ENCODE data around the gene RAD51B. TPM values are rescaled to one million over a fixed set of nuclear protein-coding genes. Genes with fewer than 3 reads are reported as not detected.
A peak's percentile ranks its signal among the peaks of the same experiment; 100 is the strongest.

The RAD51B gene
- total RNA-seq, 4 donors from 2014 or later = 5.0 to 31.8 (median 20.6) TPM

DNA sequence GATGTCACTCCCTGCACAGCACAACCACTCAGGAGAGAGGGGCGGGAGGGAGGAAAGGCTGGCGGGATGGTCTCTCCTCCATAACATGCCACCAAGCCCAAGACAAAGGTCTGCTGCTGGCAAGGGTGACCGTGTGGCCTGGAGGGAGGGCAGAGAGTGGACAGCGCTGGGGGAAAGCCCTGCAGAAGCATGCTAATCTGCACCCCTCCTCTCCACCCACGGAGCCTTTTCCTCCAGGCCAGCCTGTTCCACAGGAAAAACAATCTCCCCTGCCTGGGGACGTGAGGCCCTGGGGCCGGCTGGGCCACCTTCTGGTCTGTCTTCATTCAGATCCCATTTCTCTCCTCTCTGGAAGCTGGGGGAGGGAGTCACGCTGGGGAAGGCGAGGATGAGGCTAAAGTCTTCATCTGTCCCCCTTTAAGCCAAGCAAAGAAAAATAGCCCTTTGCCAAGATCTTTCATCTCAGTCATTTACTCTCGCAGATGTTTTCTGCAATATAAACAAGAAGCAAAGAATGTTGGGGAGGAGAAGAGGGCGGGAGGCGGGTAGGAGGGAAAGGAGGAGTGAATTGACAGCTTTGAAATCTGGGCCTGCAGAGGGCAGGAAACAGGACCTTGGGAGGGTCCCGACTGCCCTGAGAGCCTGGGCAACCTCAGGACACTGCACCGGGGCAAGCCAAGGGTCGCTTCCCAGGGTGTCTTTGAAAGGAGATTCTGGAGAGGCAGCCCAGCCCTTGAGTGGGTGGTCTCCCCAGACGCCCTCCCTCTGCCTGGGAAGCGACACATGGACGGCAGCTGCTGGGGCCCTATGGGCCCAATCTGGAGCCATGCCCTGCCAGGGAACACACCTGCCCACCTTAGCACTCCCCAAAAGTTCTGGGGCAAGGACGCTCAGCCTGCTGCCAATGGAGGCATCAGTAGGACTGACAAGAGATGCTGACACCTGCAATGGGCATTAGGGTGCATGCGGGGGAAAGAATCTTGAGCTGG, 839.7 kb downstream of the RAD51B start:
- TF ChIP-seq POLR2A (IDR thresholded peaks at IDR 0.05) (no peak), POLR2AphosphoS5 (IDR thresholded peaks at IDR 0.05) (peak in 1 of 3 donors; percentile 39), EP300 (IDR thresholded peaks at IDR 0.05; ENCODE audit: low read depth) (no peak), CTCF (IDR thresholded peaks at IDR 0.05) (no peak)
- H3K4me1 ChIP-seq = peaks cover 16 to 34% (median 28%) of the 10 kb centered on the region in 4 donors
- peak overlapping the region; percentile 66 to 81 (median 74) for H3K27ac ChIP-seq
- no peaks in the 10 kb centered on the region for H3K9me3 ChIP-seq
- DNase-seq = no peak
- in situ Hi-C loops (cut with MboI; ENCODE audit: low pct_ligation_motif_present in 1 of 4, low pct_unique_long_range_greater_than_20kb in 1 of 4, low sequenced_read_pairs in 3 of 4) = no loop called here
- 60 to 71% methylated on average over 2 to 20 of the region's 20 CpGs for WGBS, 2 donors (ENCODE audit: low coverage in 1 of 2)
- intact Hi-C loops (cut with DNase I; ENCODE audit: low total_unique reads) = loop anchor here (10.0 kb wide), 1 partner anchor 114 kb away; no protein-coding TSS in a partner anchor
- H3K36me3 ChIP-seq = no peaks in the 10 kb centered on the region
- no peak overlapping the region for H3K4me3 ChIP-seq
- no peaks in the 10 kb centered on the region for H3K27me3 ChIP-seq

GRCh38 chr14:68660495-68660894, 840.9 kb downstream of the RAD51B start:
- Histone ChIP-seq H3K4me1 (peaks cover 14 to 34% (median 25%) of the 10 kb centered on the region in 4 donors), H3K27ac (no peak overlapping the region), H3K27me3 (no peaks in the 10 kb centered on the region), H3K36me3 (no peaks in the 10 kb centered on the region), H3K4me3 (no peak overlapping the region), H3K9me3 (no peaks in the 10 kb centered on the region)
- in situ Hi-C loops (cut with MboI; ENCODE audit: low pct_ligation_motif_present in 1 of 4, low pct_unique_long_range_greater_than_20kb in 1 of 4, low sequenced_read_pairs in 3 of 4) = no loop called here
- no peak for DNase-seq
- intact Hi-C loops (cut with DNase I; ENCODE audit: low total_unique reads) = loop anchor here (10.0 kb wide), 1 partner anchor 416 kb away; no protein-coding TSS in a partner anchor
- WGBS, 2 donors (ENCODE audit: low coverage in 1 of 2) = 94 to 100% methylated on average over 1 to 6 of the region's 6 CpGs
- TF ChIP-seq CTCF (IDR thresholded peaks at IDR 0.05) (no peak), EP300 (IDR thresholded peaks at IDR 0.05; ENCODE audit: low read depth) (no peak), POLR2A (IDR thresholded peaks at IDR 0.05) (no peak), POLR2AphosphoS5 (IDR thresholded peaks at IDR 0.05) (no peak)

DNA sequence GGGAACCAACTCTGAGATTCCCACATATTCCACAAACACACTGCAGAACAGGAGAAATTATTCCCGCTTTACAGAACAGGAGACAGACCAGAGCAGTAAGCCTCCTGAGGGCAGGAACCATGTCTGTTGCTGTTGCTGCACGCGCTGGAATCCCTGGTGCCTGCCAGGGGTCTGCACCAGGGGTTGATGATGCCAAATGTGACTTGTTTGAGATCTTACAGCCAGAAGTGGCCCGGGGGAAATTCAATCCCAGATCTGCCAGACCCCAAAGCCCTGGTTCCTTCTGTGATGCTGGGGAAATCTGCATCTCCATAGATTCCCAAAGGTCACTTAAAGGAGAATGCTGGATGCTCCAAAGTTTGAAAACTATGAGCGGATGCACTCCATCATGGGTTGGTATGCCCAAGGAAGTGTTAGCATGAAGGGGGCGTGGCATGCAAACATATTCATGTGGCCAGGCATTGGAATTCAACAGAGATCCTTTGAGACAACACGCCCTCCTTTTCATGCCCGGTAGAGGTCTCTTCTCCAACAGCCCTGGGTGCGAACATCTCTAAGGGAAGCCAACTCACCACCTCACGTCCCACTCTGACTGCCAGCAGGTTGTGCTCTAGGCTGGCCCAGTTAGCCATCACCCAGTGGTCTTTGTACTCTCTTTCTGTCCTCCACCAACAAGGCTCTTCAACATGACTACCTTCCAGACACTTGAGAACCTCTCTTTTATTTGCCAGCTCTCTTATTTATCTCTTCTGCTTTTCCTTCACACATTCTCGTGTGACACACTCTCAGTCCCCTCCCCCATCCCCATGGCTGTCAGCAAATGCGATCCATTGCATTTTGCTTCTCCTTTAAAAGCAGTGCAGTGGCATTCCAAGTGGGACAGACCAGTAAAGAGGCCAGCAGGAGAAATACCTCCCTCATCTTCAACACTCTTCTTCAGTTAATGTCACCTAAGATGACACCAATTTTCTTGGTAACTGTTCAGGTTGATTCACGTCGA, 841.9 kb downstream of the RAD51B start:
- H3K4me1 ChIP-seq = peaks cover 21 to 39% (median 23%) of the 10 kb centered on the region in 4 donors
- WGBS, 2 donors (ENCODE audit: low coverage in 1 of 2) = 88 to 91% methylated on average over 9 to 14 of the region's 14 CpGs
- in situ Hi-C loops (cut with MboI; ENCODE audit: low pct_ligation_motif_present in 1 of 4, low pct_unique_long_range_greater_than_20kb in 1 of 4, low sequenced_read_pairs in 3 of 4) = no loop called here
- H3K36me3 ChIP-seq = no peaks in the 10 kb centered on the region
- no peak overlapping the region for H3K4me3 ChIP-seq
- H3K27ac ChIP-seq = no peak overlapping the region
- H3K9me3 ChIP-seq = no peaks in the 10 kb centered on the region
- no peaks in the 10 kb centered on the region for H3K27me3 ChIP-seq
- no peak for DNase-seq
- TF ChIP-seq POLR2A (IDR thresholded peaks at IDR 0.05) = no peak
- no peak for TF ChIP-seq EP300 (IDR thresholded peaks at IDR 0.05; ENCODE audit: low read depth)
- no peak for TF ChIP-seq CTCF (IDR thresholded peaks at IDR 0.05)
- no peak for TF ChIP-seq POLR2AphosphoS5 (IDR thresholded peaks at IDR 0.05)
- intact Hi-C loops (cut with DNase I; ENCODE audit: low total_unique reads) = loop anchor here (10.0 kb wide), 1 partner anchor 417 kb away; no protein-coding TSS in a partner anchor
